ENCODE results near the gene SNCAIP.
A peak's percentile ranks its signal among the peaks of the same experiment; 100 is the strongest.

SNCAIP gene

GRCh38 chr5:122412966-122413365 lies 100.9 kb downstream of the SNCAIP start:
- Histone ChIP-seq H3K4me3 (ENCODE audit: low read depth, low read length) (no peak overlapping the region), H3K27me3 (replicated peaks) (no peaks in the 10 kb centered on the region), H3K36me3 (replicated peaks) (no peaks in the 10 kb centered on the region), H3K27ac (no peak overlapping the region)
- no peak for DNase-seq
- TF ChIP-seq CTCF (IDR thresholded peaks at IDR 0.05; ENCODE audit: low read depth, low read length, missing control alignments) = no peak
- in situ Hi-C loops (cut with HindIII; ENCODE audit: low pct_ligation_motif_present, low sequenced_read_pairs) = no loop called here

- no peak for TF ChIP-seq CTCF (IDR thresholded peaks at IDR 0.05; ENCODE audit: low read depth, low read length, missing control alignments)
- in situ Hi-C loops (cut with HindIII; ENCODE audit: low pct_ligation_motif_present, low sequenced_read_pairs) = no loop called here
- no peaks in the 10 kb centered on the region for H3K36me3 ChIP-seq (replicated peaks)
- H3K27me3 ChIP-seq (replicated peaks) = no peaks in the 10 kb centered on the region
- no peak overlapping the region for H3K4me3 ChIP-seq (ENCODE audit: low read depth, low read length)
- no peak overlapping the region for H3K27ac ChIP-seq
- DNase-seq = no peak
Measured at GRCh38 chr5:122413722-122414121, 101.7 kb downstream of the SNCAIP start.

GRCh38 chr5:122415030-122415800 lies 103.2 kb downstream of the SNCAIP start:
- no peaks in the 10 kb centered on the region for H3K36me3 ChIP-seq (replicated peaks)
- no peak overlapping the region for H3K27ac ChIP-seq
- peak; percentile 87 for TF ChIP-seq CTCF (IDR thresholded peaks at IDR 0.05; ENCODE audit: low read depth, low read length, missing control alignments)
- in situ Hi-C loops (cut with HindIII; ENCODE audit: low pct_ligation_motif_present, low sequenced_read_pairs) = no loop called here
- peak; percentile 71 for DNase-seq
- no peaks in the 10 kb centered on the region for H3K27me3 ChIP-seq (replicated peaks)
- no peak overlapping the region for H3K4me3 ChIP-seq (ENCODE audit: low read depth, low read length)

- no peak for TF ChIP-seq CTCF (IDR thresholded peaks at IDR 0.05; ENCODE audit: low read depth, low read length, missing control alignments)
- Histone ChIP-seq H3K36me3 (replicated peaks) (no peaks in the 10 kb centered on the region), H3K27me3 (replicated peaks) (no peaks in the 10 kb centered on the region), H3K27ac (no peak overlapping the region), H3K4me3 (ENCODE audit: low read depth, low read length) (no peak overlapping the region)
- in situ Hi-C loops (cut with HindIII; ENCODE audit: low pct_ligation_motif_present, low sequenced_read_pairs) = no loop called here
- DNase-seq = no peak
Measured at GRCh38 chr5:122415801-122416120, 103.7 kb downstream of the SNCAIP start.

GRCh38 chr5:122419142-122419894 lies 107.3 kb downstream of the SNCAIP start:
- Histone ChIP-seq H3K27ac (no peak overlapping the region), H3K4me3 (ENCODE audit: low read depth, low read length) (no peak overlapping the region), H3K36me3 (replicated peaks) (no peaks in the 10 kb centered on the region), H3K27me3 (replicated peaks) (no peaks in the 10 kb centered on the region)
- in situ Hi-C loops (cut with HindIII; ENCODE audit: low pct_ligation_motif_present, low sequenced_read_pairs) = no loop called here
- no peak for TF ChIP-seq CTCF (IDR thresholded peaks at IDR 0.05; ENCODE audit: low read depth, low read length, missing control alignments)
- no peak for DNase-seq
